AG09319 (cell line): ENCODE results near the gene SLITRK3.

Source experiments
- DNase-seq: peaks from one replicate; pipeline ENCODE4 v3.0.0-alpha.2; 2010; ENCODE audit warnings: low read depth; ENCODE audit errors: extremely low read depth
- CTCF ChIP-seq: IDR thresholded peaks from 2 replicates; pipeline ENCODE4 v1.5.1; 2011; ENCODE audit warnings: low read depth, mild to moderate bottlenecking, inconsistent platforms, low read length, moderate library complexity

The SLITRK3 gene

GRCh38 chr3:165197481-165197800 lies 1.3 kb upstream of the SLITRK3 start:
- no peak for DNase-seq
- TF ChIP-seq CTCF: no peak

- DNase-seq: no peak
- no peak for TF ChIP-seq CTCF
Observed at GRCh38 chr3:165196577-165197480, 645 bp upstream of the SLITRK3 start.

- DNase-seq: no peak
- TF ChIP-seq CTCF: no peak
Observed at GRCh38 chr3:165195241-165195639, 944 bp downstream of the SLITRK3 start.

- no peak for DNase-seq
- TF ChIP-seq CTCF: no peak
Observed at GRCh38 chr3:165194511-165195240, 1.5 kb downstream of the SLITRK3 start.

DNA sequence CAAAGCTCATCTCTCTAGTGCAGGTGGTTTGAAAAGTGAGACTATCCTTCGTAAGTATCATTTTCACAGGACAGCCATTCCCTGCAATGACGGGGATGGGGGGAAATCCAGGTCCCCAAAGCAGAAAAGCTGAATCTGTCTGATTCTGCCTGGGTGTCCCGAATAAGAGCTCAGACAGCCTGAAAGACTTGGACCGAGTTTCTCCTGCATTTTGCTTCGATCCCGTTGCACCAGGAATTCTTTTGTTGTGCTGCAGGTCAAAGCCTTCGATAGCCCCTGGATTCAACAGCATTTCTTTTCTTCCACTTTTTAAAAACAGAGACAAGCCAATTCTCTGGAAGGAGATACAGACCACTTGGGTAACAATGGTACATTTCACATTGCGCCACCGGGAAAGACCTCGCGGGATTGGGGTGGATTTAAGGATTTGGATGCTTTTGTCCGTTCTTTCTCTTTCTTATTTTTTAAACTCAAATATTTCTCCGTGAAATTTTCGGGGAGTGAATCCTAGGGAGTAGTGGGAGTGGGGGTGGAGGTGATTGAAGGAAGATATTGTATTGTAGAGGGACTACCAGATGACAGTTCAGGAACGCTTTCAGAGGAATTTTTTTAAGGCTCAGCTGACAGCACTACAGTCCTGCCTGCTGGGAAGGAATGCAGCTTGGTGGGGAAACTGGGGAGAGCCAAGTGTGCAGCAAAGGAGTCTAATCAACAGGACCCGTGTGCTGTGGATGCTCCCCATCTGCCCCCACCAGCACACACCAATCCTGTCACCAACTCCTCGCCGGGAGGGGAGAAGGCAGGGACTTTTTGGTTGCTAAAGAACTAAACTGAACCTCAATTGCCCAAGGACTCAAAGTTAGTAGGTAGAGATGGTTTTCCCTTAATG lies 2.6 kb downstream of the SLITRK3 start:
- TF ChIP-seq CTCF: no peak
- DNase-seq: no peak

DNA sequence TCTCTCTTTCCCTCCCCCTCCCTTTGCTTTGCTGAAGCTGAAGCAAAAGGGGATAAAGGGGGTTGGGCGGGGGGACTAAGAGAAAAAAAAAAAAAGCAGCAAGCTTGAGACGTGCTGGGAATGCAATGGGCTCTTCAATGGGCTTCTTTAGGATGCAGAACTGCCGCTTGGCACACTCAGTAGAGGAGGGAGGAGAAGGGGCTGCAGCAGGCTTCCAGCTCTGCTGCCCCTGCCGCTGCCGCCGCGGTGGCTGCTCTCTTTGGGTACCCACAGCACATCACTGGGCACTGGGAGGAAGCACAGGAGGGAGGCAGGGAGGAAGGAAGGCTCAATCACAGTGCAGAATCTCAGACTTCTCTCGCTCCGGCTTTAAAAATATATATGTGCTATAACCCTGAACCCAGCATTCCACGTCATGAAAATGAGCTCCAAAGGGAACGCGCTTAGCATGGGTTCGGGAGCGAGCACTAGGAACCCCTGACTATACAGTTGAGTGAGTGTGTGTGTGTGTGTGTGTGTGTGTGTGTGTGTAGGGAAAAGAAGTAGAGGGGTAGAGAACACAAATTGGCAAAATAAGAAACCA lies 3.5 kb downstream of the SLITRK3 start:
- TF ChIP-seq CTCF: no peak
- DNase-seq: no peak
